Stimulated activated CD4-positive, alpha-beta T cell treated with anti-CD3 and anti-CD28 coated beads, Interleukin-15, amount 100 ng/mL, for 1 hour (primary cell): ENCODE data around the gene PRKD1.

Experiments used
- DNase-seq, 2 donors: peaks; one replicate each; pipeline ENCODE4 v3.0.0-alpha.2; 2020; ENCODE audit warnings: low read depth in 1 of 2, low spot score in 1 of 2

PRKD1 gene

GRCh38 chr14:29838752-29839151 is 88.9 kb downstream of the PRKD1 start:
- no peak for DNase-seq

GRCh38 chr14:29836395-29836794 is 91.3 kb downstream of the PRKD1 start:
- no peak for DNase-seq

GRCh38 chr14:29832042-29832441 is 95.6 kb downstream of the PRKD1 start:
- DNase-seq = no peak

GRCh38 chr14:29829851-29830250 is 97.8 kb downstream of the PRKD1 start:
- no peak for DNase-seq

- no peak for DNase-seq
Observed at GRCh38 chr14:29823816-29824215, 103.8 kb downstream of the PRKD1 start.

GRCh38 chr14:29822430-29822709 is 105.3 kb downstream of the PRKD1 start:
- no peak for DNase-seq

- no peak for DNase-seq
Observed at GRCh38 chr14:29821661-29822429, 105.8 kb downstream of the PRKD1 start.

GRCh38 chr14:29821242-29821641 is 106.4 kb downstream of the PRKD1 start:
- DNase-seq = no peak

GRCh38 chr14:29820785-29821184 is 106.9 kb downstream of the PRKD1 start:
- no peak for DNase-seq

- DNase-seq = no peak
Observed at GRCh38 chr14:29817767-29818405, 109.8 kb downstream of the PRKD1 start.

- DNase-seq = no peak
Observed at GRCh38 chr14:29815016-29815674, 112.5 kb downstream of the PRKD1 start.

GRCh38 chr14:29814156-29815015 is 113.3 kb downstream of the PRKD1 start:
- DNase-seq = no peak

GRCh38 chr14:29810682-29811081 is 117.0 kb downstream of the PRKD1 start:
- DNase-seq = no peak

GRCh38 chr14:29810064-29810463 is 117.6 kb downstream of the PRKD1 start:
- DNase-seq = no peak

GRCh38 chr14:29806124-29806517 is 121.5 kb downstream of the PRKD1 start:
- DNase-seq = no peak

- no peak for DNase-seq
Observed at GRCh38 chr14:29805415-29806123, 122.1 kb downstream of the PRKD1 start.

- no peak for DNase-seq
Observed at GRCh38 chr14:29804481-29805266, 123.0 kb downstream of the PRKD1 start.

- DNase-seq = no peak
Observed at GRCh38 chr14:29803045-29803444, 124.6 kb downstream of the PRKD1 start.

- no peak for DNase-seq
Observed at GRCh38 chr14:29802211-29802610, 125.4 kb downstream of the PRKD1 start.

GRCh38 chr14:29800961-29801360 is 126.7 kb downstream of the PRKD1 start:
- no peak for DNase-seq
